ENCODE data around the gene P2RY2.
A peak's percentile ranks its signal among the peaks of the same experiment; 100 is the strongest.
"Not testable (repeated sequence)": the region's sequence is repeated elsewhere in the genome, so short reads cannot be mapped to it uniquely, and the experiment has no call there.

Gene P2RY2

DNA sequence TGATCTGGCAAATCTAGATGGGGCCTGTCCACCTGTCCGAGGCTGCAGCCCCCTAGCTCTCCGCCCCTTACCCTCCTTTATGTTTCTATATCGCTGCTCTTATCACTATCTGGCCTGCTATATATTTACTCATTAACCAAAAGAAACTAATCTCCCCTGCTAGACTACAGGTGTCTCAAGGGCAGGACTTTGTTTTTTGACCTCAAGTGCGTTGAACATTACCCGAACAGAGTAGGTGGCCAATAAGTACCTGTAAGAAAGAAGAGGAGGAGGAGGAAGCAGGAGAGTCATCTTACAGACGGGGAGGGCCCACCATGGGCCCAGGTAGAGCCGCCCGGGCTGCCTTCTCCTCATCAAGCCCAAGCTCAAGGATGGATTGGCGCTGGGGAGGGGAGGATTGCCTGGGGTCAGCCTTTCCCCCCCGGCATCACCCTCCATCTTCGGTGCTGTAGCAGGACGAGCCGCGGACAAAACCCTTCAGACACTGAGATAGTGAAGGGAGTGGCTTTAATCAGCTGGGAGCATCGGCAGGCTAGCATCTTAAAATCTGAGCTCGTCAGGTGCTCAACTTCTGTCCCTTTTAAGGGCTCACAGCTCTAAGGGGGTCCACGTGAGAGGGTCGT, 52.9 kb downstream of the P2RY2 start:
- Histone ChIP-seq H3K9me3 (ENCODE audit: control insufficient read depth, low read length) (no peaks in the 10 kb centered on the region), H3K4me1 (ENCODE audit: control insufficient read depth, insufficient read depth, low read length) (peaks cover 5% of the 10 kb centered on the region), H3K4me3 (ENCODE audit: low read length) (no peak overlapping the region), H3K27me3 (ENCODE audit: control insufficient read depth, insufficient read depth, low read length) (peaks cover 14% of the 10 kb centered on the region), H3K9ac (ENCODE audit: low read length) (no peak overlapping the region), H3K36me3 (ENCODE audit: control insufficient read depth, insufficient read depth, low read length) (no peaks in the 10 kb centered on the region)

DNA sequence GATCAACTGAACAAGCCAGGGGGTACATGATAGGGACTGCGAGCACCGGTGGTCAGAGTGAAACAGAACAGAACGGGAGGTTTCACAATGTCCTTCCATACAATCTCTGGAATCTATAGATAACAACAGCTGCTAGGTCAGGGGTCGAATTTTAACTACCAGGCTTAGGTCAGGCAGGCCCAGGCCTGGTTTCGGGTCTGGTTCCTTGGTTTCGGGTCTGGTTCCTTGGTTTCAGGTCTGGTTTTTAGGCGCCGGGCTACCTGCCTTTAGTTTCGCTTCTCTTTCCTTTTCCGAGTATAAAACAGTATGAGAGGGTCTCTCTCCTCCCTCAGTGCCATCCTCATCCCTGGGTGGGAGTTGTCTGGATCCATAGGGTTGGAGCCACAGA, 53.4 kb downstream of the P2RY2 start:
- H3K36me3 ChIP-seq (ENCODE audit: control insufficient read depth, insufficient read depth, low read length); H3K9me3 ChIP-seq (ENCODE audit: control insufficient read depth, low read length); H3K4me3 ChIP-seq (ENCODE audit: low read length); H3K9ac ChIP-seq (ENCODE audit: low read length); H3K4me1 ChIP-seq (ENCODE audit: control insufficient read depth, insufficient read depth, low read length): not testable (repeated sequence)
- peaks cover 14% of the 10 kb centered on the region for H3K27me3 ChIP-seq (ENCODE audit: control insufficient read depth, insufficient read depth, low read length)

DNA sequence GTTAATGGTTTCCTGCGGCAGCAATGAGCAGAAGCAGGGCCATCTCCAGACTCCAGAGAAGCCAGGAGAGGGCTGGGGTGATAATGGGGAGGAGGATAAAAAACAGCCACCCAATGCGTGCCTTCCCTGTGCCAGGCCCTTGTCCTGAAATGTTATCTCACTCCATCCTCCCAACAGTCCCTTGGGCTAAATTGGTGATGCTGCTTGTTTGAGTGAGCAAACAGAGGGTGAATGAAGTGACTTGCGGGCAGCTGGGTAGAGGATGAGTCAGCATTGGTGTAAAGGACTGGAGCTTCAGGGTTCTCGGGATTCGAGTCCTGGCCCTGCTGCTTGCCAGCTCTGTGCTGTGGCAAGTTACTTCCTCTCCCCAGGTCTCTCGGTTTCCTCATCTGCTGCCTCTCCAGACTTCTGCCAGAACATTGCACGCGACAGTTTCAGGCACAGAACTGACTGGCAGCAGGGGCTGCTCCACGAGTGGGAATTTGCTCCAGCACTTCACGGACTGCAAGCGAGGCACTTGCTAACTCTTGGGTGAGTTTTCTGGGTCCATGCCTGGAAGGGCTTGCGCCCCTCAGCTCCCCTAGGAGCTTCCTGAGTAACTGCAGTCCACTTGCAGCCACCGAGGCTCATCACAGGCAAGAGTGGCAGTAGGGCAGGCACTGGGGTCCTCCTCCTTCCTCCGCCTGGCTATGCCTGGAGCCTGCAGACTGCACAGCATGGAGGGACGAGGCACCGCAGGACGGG, 54.0 kb downstream of the P2RY2 start, which contains the start of gene P2RY6:
Gene P2RY6 (plus strand): TSS at position 403 of the 744 bp plus-strand sequence. CDS start 24,181 bp downstream, outside the sequence.
- H3K9ac ChIP-seq (ENCODE audit: low read length), result peak within 1 kb of the TSS; percentile 25
- H3K36me3 ChIP-seq (ENCODE audit: control insufficient read depth, insufficient read depth, low read length), result no peaks in the 10 kb centered on the region
- peaks cover 5% of the 10 kb centered on the region for H3K4me1 ChIP-seq (ENCODE audit: control insufficient read depth, insufficient read depth, low read length)
- H3K27me3 ChIP-seq (ENCODE audit: control insufficient read depth, insufficient read depth, low read length), result peaks cover 10% of the 10 kb centered on the region
- H3K4me3 ChIP-seq (ENCODE audit: low read length), result no peak within 1 kb of the TSS
- no peaks in the 10 kb centered on the region for H3K9me3 ChIP-seq (ENCODE audit: control insufficient read depth, low read length)

DNA sequence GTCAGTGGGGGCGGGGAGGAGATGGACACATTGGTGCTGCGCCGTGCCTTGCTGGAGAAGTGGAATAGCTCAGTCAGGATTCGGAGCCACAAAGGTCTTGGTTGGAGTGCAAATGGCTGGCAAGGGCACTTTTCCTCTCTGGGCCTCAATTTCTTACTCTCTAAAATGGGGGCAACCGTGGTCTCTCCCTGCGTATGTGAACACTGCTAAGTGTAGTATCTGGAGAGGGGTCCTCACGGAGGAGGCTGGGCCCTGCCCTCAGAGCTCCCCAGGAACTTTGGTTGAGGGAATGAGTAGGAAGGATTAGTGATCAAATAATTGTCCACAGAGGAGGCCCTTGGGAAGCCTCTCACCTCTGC, 54.6 kb downstream of the P2RY2 start:
- H3K4me3 ChIP-seq (ENCODE audit: low read length), result no peak overlapping the region
- H3K4me1 ChIP-seq (ENCODE audit: control insufficient read depth, insufficient read depth, low read length), result peaks cover 5% of the 10 kb centered on the region
- H3K9ac ChIP-seq (ENCODE audit: low read length), result no peak overlapping the region
- no peaks in the 10 kb centered on the region for H3K36me3 ChIP-seq (ENCODE audit: control insufficient read depth, insufficient read depth, low read length)
- H3K27me3 ChIP-seq (ENCODE audit: control insufficient read depth, insufficient read depth, low read length), result peaks cover 6% of the 10 kb centered on the region
- H3K9me3 ChIP-seq (ENCODE audit: control insufficient read depth, low read length), result no peaks in the 10 kb centered on the region

DNA sequence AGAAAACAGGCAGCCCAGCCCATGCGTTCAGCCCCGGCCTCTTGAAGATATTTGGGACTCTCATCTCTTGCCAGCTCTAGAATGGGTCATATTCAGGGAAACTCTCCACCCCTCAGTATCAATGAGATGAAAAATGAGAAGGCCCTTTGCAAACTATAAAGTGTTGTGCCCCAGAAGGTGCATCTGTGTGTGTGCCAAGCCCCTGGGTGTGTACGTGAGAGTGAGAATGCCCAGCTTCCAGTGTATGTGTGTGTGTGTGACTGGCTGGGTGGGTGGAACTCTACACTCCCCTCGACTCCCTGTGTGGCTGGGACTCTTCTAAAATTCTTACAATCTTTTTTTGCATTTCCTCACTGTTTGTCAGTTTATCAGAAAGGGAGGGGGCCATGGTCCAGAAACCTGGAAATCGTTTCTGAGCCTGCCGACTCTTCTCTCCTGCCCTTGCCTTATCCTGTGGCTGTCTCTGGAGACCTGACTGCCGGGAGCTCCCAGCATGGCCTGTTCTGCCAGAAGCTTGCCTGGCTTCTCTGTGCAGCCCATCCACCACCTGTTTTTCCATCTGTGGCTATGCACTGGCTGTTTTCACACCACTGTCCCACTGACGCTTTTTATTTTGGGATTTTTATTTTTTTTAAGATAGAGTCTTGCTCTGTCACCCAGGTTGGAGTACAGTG, 55.3 kb downstream of the P2RY2 start:
- H3K4me1 ChIP-seq (ENCODE audit: control insufficient read depth, insufficient read depth, low read length), result peaks cover 5% of the 10 kb centered on the region
- H3K27me3 ChIP-seq (ENCODE audit: control insufficient read depth, insufficient read depth, low read length), result peaks cover 3% of the 10 kb centered on the region
- H3K9me3 ChIP-seq (ENCODE audit: control insufficient read depth, low read length), result no peaks in the 10 kb centered on the region
- no peak overlapping the region for H3K4me3 ChIP-seq (ENCODE audit: low read length)
- no peaks in the 10 kb centered on the region for H3K36me3 ChIP-seq (ENCODE audit: control insufficient read depth, insufficient read depth, low read length)
- H3K9ac ChIP-seq (ENCODE audit: low read length), result peak overlapping the region; percentile 25

DNA sequence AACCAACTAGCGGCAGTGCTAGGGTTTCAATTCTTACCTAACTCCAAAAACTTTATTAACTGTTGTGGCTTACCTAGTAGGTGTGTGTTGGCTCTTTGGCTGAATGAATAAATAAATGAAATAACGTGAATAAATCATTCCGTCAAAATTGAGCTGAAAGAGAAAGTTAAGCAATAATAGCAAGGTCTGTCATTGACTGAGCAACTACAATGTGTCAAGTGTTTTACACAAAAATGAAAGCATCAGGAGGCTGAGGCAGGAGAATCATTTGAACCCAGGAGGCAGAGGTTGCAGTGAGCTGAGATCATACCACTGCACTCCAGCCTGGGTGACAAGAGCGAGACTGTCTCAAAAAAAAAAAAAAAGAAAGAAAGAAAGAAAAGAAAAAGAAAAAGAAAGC, 56.1 kb downstream of the P2RY2 start:
- H3K27me3 ChIP-seq (ENCODE audit: control insufficient read depth, insufficient read depth, low read length); H3K36me3 ChIP-seq (ENCODE audit: control insufficient read depth, insufficient read depth, low read length); H3K9me3 ChIP-seq (ENCODE audit: control insufficient read depth, low read length); H3K4me1 ChIP-seq (ENCODE audit: control insufficient read depth, insufficient read depth, low read length); H3K9ac ChIP-seq (ENCODE audit: low read length); H3K4me3 ChIP-seq (ENCODE audit: low read length): not testable (repeated sequence)

DNA sequence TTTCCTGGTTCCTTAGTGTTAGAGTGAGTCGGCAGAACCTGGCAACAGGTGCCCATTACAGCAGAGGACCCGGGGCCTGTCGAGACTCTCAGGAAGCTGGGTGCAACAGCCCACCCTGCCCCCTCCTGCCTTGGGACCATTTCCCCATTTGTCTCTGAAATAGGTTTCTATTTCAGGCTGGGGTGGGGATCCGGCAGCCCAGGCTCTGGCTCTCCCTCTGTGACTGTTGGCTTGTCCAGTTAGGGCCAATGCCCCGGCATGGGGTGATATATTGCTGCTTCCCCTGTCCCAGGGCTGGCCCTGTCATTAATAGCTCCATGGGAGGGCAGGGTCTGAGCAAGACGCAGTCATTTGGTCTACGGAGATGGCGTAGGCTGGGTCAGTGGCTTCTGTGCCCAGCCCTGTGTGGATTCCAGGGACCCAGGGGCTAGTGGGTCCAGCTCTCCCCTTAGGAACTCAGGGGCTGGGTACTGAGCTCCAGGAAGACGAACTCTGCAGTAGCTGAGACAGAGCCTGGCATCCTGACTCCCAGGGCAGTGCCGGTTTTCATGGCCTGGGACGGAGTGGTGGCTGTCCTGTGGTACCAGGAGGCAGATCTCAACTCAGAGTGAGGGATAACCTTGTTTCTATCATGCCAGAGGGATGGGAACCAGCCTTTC, 56.8 kb downstream of the P2RY2 start:
- Histone ChIP-seq H3K4me3 (ENCODE audit: low read length) (no peak overlapping the region), H3K9ac (ENCODE audit: low read length) (peak overlapping the region; percentile 5), H3K27me3 (ENCODE audit: control insufficient read depth, insufficient read depth, low read length) (peaks cover 3% of the 10 kb centered on the region), H3K36me3 (ENCODE audit: control insufficient read depth, insufficient read depth, low read length) (no peaks in the 10 kb centered on the region), H3K4me1 (ENCODE audit: control insufficient read depth, insufficient read depth, low read length) (peaks cover 5% of the 10 kb centered on the region), H3K9me3 (ENCODE audit: control insufficient read depth, low read length) (no peaks in the 10 kb centered on the region)

DNA sequence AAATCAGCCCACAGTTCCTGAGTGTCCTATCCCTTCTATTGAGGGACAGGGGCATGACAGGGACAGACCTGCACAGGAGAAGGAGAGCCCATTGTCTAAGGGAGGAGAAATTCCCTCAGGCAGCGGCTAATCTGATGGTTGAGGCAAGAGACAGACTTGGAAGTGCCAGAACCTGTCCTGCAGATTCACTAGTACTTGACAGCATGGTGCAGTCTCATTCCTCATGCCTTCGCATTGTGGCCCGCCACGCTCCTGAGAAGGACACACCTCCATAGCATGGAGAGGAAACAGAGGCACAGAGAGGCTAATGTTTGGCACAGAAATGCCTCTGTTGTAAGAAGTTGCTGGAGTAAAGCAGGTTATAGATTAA, 57.3 kb downstream of the P2RY2 start:
- Histone ChIP-seq H3K4me3 (ENCODE audit: low read length) (no peak overlapping the region), H3K36me3 (ENCODE audit: control insufficient read depth, insufficient read depth, low read length) (no peaks in the 10 kb centered on the region), H3K9ac (ENCODE audit: low read length) (peak overlapping the region; percentile 5), H3K9me3 (ENCODE audit: control insufficient read depth, low read length) (no peaks in the 10 kb centered on the region), H3K27me3 (ENCODE audit: control insufficient read depth, insufficient read depth, low read length) (peaks cover 3% of the 10 kb centered on the region), H3K4me1 (ENCODE audit: control insufficient read depth, insufficient read depth, low read length) (peaks cover 5% of the 10 kb centered on the region)

DNA sequence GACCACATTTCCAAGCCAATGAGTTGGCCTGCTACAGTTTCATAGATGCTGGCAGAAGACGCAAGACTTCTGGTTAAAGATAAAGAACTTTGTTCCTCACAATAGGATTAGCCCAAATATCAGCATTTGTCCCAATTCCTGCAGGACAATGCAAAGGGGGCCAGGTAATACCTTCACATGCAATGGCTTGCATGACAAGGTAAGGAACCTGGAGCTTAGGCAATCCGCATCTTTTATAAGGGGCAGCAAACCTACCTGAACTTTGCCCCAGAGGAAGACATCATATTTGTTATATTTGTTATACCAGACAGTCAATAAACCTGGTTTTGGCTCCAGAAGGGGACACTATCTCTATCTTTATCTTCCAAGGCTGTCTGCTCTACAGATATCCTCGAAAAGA, 59.4 kb downstream of the P2RY2 start:
- H3K36me3 ChIP-seq (ENCODE audit: control insufficient read depth, insufficient read depth, low read length), result no peaks in the 10 kb centered on the region
- peaks cover 3% of the 10 kb centered on the region for H3K27me3 ChIP-seq (ENCODE audit: control insufficient read depth, insufficient read depth, low read length)
- H3K9me3 ChIP-seq (ENCODE audit: control insufficient read depth, low read length), result no peaks in the 10 kb centered on the region
- H3K4me3 ChIP-seq (ENCODE audit: low read length), result no peak overlapping the region
- H3K4me1 ChIP-seq (ENCODE audit: control insufficient read depth, insufficient read depth, low read length), result peaks cover 5% of the 10 kb centered on the region
- H3K9ac ChIP-seq (ENCODE audit: low read length), result no peak overlapping the region

DNA sequence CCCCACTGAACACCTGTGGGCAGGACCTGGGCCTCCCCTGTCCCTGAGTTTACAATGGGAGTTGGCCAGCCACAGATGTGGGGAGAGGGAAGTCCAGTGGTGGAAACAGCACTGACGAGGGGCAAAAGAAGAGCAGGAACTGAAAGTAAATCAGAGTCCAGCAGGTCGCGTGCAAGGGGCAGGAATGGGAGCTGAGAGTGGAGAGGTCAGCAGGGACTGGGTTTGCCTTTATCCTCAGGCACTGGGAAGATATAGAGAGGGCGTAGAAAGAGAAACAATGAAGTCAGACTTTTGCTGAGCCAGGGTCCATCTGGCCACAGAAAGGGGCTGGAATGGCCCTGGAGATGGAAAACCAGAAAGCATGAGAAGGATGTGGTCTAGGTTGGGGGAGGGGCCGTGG, 62.5 kb downstream of the P2RY2 start:
- peaks cover 9% of the 10 kb centered on the region for H3K27me3 ChIP-seq (ENCODE audit: control insufficient read depth, insufficient read depth, low read length)

DNA sequence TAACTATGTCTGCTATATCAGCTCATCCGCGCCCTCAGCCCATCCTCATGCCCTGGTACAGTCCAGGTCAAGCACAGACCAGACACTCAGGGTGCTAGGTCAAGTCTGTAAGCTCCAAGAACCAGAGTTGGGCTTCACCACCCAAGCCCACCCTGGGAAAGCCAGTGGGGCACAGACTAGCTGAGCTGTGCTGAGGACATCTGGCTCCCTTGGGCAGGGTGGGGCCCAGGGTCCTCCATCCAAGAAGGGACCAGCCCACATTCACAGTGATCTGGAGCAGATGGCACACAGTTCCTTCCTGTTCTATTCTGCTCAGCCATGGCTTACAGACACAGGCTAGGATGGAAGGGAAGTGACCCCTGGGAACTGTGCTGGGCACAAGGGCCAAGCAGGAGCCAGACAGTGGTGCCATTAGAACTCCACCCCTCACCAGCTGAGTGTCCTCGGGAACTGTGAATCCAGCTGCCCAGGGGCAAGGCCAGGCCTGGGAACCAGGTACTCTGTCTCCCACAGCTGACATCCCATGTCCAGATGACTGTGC, 63.2 kb downstream of the P2RY2 start:
- Histone ChIP-seq H3K9me3 (ENCODE audit: control insufficient read depth, low read length) (no peaks in the 10 kb centered on the region), H3K36me3 (ENCODE audit: control insufficient read depth, insufficient read depth, low read length) (no peaks in the 10 kb centered on the region), H3K27me3 (ENCODE audit: control insufficient read depth, insufficient read depth, low read length) (peaks cover 9% of the 10 kb centered on the region), H3K9ac (ENCODE audit: low read length) (no peak overlapping the region), H3K4me1 (ENCODE audit: control insufficient read depth, insufficient read depth, low read length) (peaks cover 5% of the 10 kb centered on the region), H3K4me3 (ENCODE audit: low read length) (no peak overlapping the region)

More for the DNA sequence above, 62.5 kb downstream of the P2RY2 start:
- H3K9me3 ChIP-seq (ENCODE audit: control insufficient read depth, low read length), result no peaks in the 10 kb centered on the region
- H3K9ac ChIP-seq (ENCODE audit: low read length), result no peak overlapping the region
- no peak overlapping the region for H3K4me3 ChIP-seq (ENCODE audit: low read length)
- no peaks in the 10 kb centered on the region for H3K36me3 ChIP-seq (ENCODE audit: control insufficient read depth, insufficient read depth, low read length)
- H3K4me1 ChIP-seq (ENCODE audit: control insufficient read depth, insufficient read depth, low read length), result peaks cover 5% of the 10 kb centered on the region
